Activated CD4-positive, alpha-beta T cell treated with anti-CD3 and anti-CD28 coated beads, Interleukin-10, Interleukin-2, amounts not matched to agents 100 ng/mL and 50 ng/mL, durations not matched to agents 16 hours and 8 hours (primary cell): ENCODE measurements around the gene FAM177A1.
"Not testable (repeated sequence)": the region's sequence is repeated elsewhere in the genome, so short reads cannot be mapped to it uniquely, and the experiment has no call there.

Experiments
- DNase-seq: peaks from one replicate; pipeline ENCODE4 v3.0.0-alpha.2; 2020

FAM177A1 gene

DNA sequence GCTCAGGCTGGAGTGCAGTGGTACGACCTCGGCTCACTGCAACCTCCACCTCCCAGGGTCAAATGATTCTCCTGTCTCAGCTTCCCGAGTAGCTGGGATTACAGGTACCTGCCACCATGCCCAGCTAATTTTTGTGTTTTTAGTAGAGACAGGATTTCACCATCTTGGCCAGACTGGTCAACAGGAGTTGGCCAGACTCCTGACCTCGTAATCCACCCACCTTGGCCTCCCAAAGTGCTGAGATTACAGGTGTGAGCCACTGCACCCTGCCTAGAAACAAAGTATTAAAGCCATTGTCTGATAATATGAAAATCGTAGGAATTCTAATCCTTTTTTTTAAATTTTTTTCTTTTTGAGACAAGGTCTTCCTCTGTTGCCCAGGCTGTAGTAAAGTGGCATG is 19.7 kb downstream of the FAM177A1 start:
- DNase-seq: not testable (repeated sequence)

DNA sequence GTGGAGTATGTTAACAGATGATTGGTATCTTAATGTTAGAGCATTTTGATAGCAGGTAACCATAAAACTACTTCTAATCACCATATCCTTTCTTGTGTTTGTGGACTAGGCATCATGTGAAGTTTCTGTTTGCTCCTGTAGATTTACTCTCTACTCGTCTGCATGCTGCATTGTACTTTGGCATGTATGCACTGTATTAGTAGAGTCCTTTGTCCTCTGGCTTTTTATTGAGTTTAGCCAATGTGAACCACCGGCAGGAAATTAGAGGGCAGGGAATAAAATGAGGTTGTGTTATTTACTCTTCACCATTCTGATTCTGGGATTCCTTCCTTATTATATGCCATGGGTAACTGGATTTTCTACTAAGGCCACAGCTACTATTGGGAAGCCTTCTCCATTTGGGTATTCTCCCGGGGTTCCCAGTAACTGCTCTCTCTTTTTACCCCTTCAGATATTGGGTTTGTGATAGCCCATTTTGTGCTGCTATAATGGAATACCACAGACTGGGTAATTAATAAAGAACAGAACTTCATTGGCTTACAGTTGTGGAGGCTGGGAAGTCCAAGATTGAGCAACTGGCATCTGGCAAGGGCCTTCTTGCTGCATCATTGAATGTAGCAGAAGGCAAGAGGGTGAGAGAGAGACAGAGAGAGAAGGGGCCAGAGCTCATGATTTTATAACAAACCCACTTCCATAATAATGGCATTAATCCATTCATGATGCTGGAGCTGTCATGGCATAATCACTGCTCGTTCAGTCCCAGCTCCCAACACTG is 22.4 kb downstream of the FAM177A1 start:
- no peak for DNase-seq

DNA sequence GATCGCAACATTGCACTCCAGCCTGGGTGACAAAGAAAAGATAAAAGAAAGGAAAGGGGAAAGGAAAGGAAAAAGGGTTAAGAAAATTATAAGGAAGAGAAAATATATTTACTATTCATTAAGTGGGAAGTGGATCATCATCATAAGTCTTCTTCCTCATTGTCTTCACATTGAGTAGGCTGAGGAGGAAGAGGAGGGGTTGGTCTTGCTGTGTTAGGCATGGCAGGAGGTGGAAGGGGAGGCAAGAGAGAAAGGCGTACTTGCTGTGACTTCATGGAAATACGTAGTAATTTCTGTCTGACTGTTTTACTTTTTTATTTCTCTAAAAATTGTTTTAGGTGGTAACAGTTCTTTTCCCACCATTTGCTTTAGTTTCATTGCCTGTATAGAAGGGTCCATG is 26.2 kb downstream of the FAM177A1 start:
- DNase-seq: no peak

- DNase-seq: no peak
Observed at GRCh38 chr14:35073486-35073885, 27.4 kb downstream of the FAM177A1 start.

DNA sequence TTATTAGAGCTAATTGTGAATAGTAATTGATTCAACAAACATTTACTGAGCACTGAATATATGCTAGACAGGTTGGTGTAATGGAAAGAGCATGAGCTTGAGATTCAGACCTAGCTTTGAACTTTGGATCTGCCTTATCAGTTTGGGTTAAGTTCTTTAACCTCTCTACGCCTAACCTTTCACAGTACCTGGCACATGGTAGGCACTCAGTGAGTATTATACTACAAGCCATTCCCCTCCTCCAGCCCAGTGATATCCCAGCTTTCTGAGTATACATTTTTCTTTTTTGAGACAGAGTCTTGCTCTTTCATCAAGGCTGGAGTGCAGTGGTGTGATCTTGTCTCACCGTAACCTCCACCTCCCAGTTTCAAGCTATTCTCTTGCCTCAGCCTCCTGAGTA is 32.0 kb downstream of the FAM177A1 start:
- DNase-seq: no peak

- no peak for DNase-seq
Observed at GRCh38 chr14:35079742-35080141, 33.7 kb downstream of the FAM177A1 start.

DNA sequence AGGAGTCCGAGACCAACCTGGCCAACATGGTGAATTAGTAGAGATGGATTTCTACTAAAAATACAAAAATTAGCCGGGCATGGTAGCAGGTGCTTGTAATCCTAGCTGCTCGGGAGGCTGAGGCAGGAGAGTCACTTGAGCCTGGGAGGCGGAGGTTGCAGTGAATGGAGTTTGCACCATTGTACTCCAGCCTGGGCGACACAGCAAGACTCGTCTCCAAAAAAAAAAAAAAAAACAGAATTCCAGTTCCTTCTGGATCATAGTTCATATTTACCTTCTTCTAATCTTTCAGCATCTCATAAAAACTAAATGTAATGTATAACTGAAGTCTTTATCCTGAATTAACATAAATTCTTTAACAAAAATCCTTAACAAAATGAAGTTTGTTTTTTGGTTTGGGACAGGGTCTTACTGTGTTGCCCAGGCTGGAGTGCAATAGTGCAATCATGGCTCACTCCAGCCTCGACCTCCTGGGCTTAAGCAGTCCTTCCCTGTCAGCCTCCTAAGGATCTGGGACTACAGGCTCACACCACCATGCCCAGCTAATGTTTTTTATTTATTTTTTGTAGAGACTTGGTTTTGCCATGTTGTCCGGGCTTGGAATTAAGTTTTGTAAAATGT is 37.6 kb downstream of the FAM177A1 start:
- no peak for DNase-seq

DNA sequence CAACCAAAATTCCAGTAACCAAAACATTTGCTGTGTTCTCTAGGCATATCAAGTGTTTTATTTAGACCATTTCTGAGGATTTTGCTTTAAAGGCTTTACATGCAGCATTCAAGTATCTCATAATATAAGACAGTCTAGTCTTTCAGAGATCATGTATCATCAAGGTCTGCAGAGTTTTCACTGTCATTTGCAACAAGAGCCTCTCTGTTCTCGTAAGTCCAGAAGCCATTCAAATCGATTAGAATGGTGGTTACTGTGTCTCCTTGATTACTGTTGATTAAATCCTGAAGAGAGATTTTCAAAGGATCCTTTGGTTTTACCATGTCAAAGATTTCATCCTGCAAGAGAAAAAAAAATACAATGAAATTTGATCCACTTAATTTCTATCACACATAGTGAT is 39.4 kb downstream of the FAM177A1 start:
- no peak for DNase-seq

- DNase-seq: no peak
Observed at GRCh38 chr14:35088514-35088913, 42.4 kb downstream of the FAM177A1 start.

- DNase-seq: not testable (repeated sequence)
Observed at GRCh38 chr14:35094645-35095044, 48.6 kb downstream of the FAM177A1 start.

- no peak for DNase-seq
Observed at GRCh38 chr14:35107866-35108265, 61.8 kb downstream of the FAM177A1 start.

DNA sequence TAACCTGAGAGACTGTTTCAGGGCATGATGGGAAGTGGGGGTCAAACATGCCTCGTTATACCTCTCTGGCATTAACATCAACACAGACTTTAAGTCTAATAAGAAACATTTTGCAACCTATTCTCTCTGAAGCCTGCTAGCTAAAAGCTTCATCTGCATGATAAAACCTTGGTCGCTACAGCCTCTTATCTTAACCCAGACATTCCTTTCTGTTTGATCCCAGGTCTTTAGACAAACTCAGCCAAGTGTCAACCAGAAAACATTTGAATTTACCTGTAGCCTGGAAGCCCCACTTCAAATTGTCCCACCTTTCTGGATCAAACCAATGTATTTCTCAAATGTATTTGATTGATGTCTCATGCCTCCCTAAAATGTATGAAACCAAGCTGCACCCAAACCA is 66.6 kb downstream of the FAM177A1 start:
- no peak for DNase-seq

GRCh38 chr14:35113308-35113950 is 67.4 kb downstream of the FAM177A1 start:
- DNase-seq: no peak

DNA sequence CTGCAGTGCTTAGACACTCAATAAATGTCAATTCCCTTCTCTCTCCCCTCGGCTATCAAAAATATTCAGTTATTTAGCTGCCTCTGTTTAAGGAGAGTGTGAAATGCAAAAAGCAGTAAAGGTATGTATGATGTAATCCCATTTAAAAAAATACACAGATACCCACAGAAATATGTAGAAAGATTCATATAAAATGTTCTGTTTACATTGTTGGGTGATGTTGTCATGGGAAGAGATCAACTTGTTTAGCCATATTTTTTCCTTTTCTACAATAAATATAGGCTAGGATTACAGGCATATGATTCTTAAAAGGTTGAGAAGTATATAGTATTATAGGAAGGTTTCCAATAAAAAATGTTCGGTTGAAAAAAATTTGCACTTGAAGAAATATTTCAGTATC is 68.0 kb downstream of the FAM177A1 start:
- DNase-seq: no peak

GRCh38 chr14:35116242-35116641 is 70.2 kb downstream of the FAM177A1 start:
- no peak for DNase-seq

DNA sequence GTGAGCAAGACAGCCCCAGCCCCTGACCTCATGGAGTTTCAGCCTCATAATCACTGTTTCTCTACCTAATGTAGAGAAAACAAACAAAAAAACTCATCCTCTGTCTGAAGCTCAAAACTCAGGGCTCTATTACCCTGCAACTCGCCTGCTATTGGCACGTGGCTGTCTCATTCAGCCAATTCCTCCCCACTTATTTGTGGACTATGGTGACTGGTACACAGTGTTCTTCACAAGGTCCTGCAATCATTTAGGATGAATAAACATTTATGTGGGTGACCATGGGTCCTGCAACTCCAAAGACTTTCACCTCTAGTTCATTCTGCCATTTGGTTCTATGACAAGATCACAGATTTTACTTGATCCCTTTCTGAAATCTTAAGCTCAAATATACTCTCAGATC is 71.0 kb downstream of the FAM177A1 start:
- no peak for DNase-seq

- DNase-seq: peak; percentile 14
Observed at GRCh38 chr14:35121026-35121886, 75.2 kb downstream of the FAM177A1 start.

- peak; percentile 96 for DNase-seq
Observed at GRCh38 chr14:35121887-35122695, 76.0 kb downstream of the FAM177A1 start, which contains the start of the genes PPP2R3C and PRORP. Gene PPP2R3C, minus strand, starts transcription at chr14:35121990. Its CDS starts 31 bp downstream, at chr14:35121959. Gene PRORP, plus strand, starts transcription at chr14:35122552. Its CDS starts 694 bp downstream, at chr14:35123246.

- peak; percentile 4 for DNase-seq
Observed at GRCh38 chr14:35122696-35123387, 76.8 kb downstream of the FAM177A1 start.

- no peak for DNase-seq
Observed at GRCh38 chr14:35123388-35123703, 77.3 kb downstream of the FAM177A1 start.

- DNase-seq: no peak
Observed at GRCh38 chr14:35124127-35124526, 78.1 kb downstream of the FAM177A1 start.
